Muscle of leg (tissue), 11 donors: Measurements from ENCODE around the gene ENTPD2. TPM values are rescaled to one million over a fixed set of nuclear protein-coding genes. Genes with fewer than 3 reads are reported as not detected.
"Not testable (repeated sequence)": the region's sequence is repeated elsewhere in the genome, so short reads cannot be mapped to it uniquely, and the experiment has no call there.

Source experiments
- DNase-seq: peaks from one replicate; pipeline ENCODE4 v3.0.0; 2013
- H3K27ac ChIP-seq: one replicate; pipeline ENCODE4 v1.5.1; 2013; ENCODE audit warnings: mild to moderate bottlenecking, low read length, control low read depth
- H3K27me3 ChIP-seq: one replicate; pipeline ENCODE4 v1.6.1; 2013; ENCODE audit warnings: low read length; ENCODE audit not compliant: control insufficient read depth, insufficient read depth
- H3K36me3 ChIP-seq: one replicate; pipeline ENCODE4 v1.6.1; 2013; ENCODE audit warnings: low read length; ENCODE audit not compliant: control insufficient read depth, insufficient read depth
- H3K4me1 ChIP-seq: one replicate; pipeline ENCODE4 v1.6.1; 2013; ENCODE audit warnings: low read length; ENCODE audit not compliant: control insufficient read depth, insufficient read depth
- H3K4me3 ChIP-seq: one replicate; pipeline ENCODE4 v1.5.1; 2013; ENCODE audit warnings: low read length, control low read depth
- H3K9me3 ChIP-seq: replicated peaks from 2 replicates; pipeline ENCODE4 v1.6.1; 2013; ENCODE audit warnings: low read depth, low read length; ENCODE audit not compliant: control insufficient read depth
- WGBS: methylation state at CpG from one replicate; pipeline ENCODE4 v1.1.5; 2013; ENCODE audit warnings: missing lambda C conversion rate; ENCODE audit not compliant: insufficient coverage; 5-methylcytosine and 5-hydroxymethylcytosine counted together
- polyA plus RNA-seq, 8 donors: library from polyadenylated mRNA; unstranded; fragments of 120-200 nt; gene quantifications; one replicate each; pipeline versions ENCODE4 v1.2.1 to v1.2.3, GENCODE V29; 2013; ENCODE audit warnings: inconsistent platforms in 1 of 8, low replicate concordance in 1 of 8; ENCODE audit not compliant: insufficient read length in 8 of 8, insufficient read depth in 1 of 8
- total RNA-seq: library from RNA; stranded (reverse); fragments of 120-200 nt; gene quantifications from one replicate; pipeline ENCODE4 v1.2.4, GENCODE V29; 2013

ENTPD2 gene
- total and polyA plus RNA-seq, 9 donors = 3.7 to 20.6 (median 13.0) TPM

DNA sequence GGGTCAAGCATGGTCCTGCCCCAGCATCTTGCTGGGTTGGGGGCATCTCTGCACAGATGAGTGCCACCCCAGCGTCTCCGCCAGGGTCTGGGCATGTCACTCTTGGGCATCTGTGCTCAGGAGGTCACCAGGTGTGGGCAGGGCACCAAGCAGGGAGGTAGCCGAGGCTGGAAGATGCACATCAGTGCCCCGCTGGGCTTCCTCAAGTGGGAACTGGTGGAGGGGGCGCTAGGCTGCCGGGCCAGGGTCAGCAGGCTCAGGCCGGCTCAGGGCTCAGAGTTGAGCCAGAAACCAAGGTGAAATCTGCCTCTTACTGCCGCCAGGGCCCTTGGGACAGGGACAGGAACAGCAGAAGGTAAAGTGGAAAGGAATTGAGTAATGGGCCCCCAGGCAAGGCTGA lies 17.9 kb downstream of the ENTPD2 start:
- no peak overlapping the region for H3K4me3 ChIP-seq
- 67% methylated on average over 8 of the region's 8 CpGs for WGBS
- H3K27me3 ChIP-seq = peaks cover 3% of the 10 kb centered on the region
- no peak overlapping the region for H3K27ac ChIP-seq
- H3K9me3 ChIP-seq = no peaks in the 10 kb centered on the region
- DNase-seq = no peak
- peaks cover 22% of the 10 kb centered on the region for H3K4me1 ChIP-seq
- peaks cover 14% of the 10 kb centered on the region for H3K36me3 ChIP-seq

- peaks cover 3% of the 10 kb centered on the region for H3K27me3 ChIP-seq
These were observed 18.4 kb downstream of the ENTPD2 start for GRCh38 chr9:137035507-137035834.

DNA sequence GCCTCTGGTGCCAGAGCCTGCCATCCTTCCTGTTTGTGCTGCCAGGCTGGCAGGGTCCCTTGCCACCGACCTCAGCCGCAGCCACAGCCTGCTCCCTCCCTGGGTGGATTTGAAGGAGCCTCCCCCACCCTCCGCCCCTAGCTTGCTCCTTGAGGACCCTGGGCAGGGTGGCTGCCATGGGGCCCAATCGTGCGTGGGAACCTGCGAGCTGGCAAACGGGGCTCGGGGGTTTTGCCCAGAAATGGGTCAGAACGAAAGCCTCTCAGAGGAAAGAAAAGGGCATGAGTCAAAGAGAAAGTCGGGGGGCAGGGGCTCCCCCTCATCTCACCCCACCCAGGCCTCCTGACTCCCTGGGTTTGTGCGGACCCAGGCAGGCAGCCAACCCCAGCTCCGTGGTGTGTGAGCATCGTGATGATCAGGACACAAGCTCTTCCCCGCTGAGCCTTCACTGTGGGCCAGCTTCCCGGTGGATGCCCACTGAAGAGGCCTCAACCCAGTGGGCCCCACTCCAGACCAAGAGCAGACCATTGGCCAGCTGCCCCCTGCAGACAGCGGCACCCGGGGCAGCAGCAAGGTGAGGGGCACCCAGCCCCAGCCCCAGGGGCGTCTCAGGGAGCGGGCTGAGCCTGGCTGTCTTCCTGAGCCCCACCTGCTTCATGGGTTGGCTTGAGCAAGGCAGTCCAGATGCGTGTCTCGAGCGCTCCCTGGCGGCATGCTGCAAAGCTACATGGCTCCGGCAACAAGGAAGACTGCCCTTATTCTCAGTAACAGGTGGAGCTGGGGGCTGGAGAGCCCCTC lies 19.0 kb downstream of the ENTPD2 start:
- H3K9me3 ChIP-seq = no peaks in the 10 kb centered on the region
- H3K4me1 ChIP-seq = peaks cover 26% of the 10 kb centered on the region
- 16% methylated on average over 22 of the region's 24 CpGs for WGBS
- DNase-seq = peak; percentile 90
- no peak overlapping the region for H3K4me3 ChIP-seq
- peaks cover 3% of the 10 kb centered on the region for H3K27me3 ChIP-seq
- H3K36me3 ChIP-seq = peaks cover 10% of the 10 kb centered on the region
- H3K27ac ChIP-seq = no peak overlapping the region

More at GRCh38 chr9:137035507-137035834, 18.4 kb downstream of the ENTPD2 start:
- H3K27ac ChIP-seq = no peak overlapping the region
- H3K4me1 ChIP-seq = peaks cover 26% of the 10 kb centered on the region
- H3K4me3 ChIP-seq = no peak overlapping the region
- WGBS = 14% methylated on average over 3 of the region's 9 CpGs
- H3K36me3 ChIP-seq = peaks cover 11% of the 10 kb centered on the region
- DNase-seq = no peak
- no peaks in the 10 kb centered on the region for H3K9me3 ChIP-seq

GRCh38 chr9:137034039-137034708 lies 19.7 kb downstream of the ENTPD2 start:
- no peak overlapping the region for H3K27ac ChIP-seq
- H3K36me3 ChIP-seq = peaks cover 7% of the 10 kb centered on the region
- peaks cover 5% of the 10 kb centered on the region for H3K27me3 ChIP-seq
- peaks cover 29% of the 10 kb centered on the region for H3K4me1 ChIP-seq
- H3K9me3 ChIP-seq = no peaks in the 10 kb centered on the region
- H3K4me3 ChIP-seq = no peak overlapping the region
- 47% methylated on average over 9 of the region's 15 CpGs for WGBS
- DNase-seq = no peak

GRCh38 chr9:137033481-137033880 lies 20.4 kb downstream of the ENTPD2 start:
- not testable (repeated sequence) for H3K27ac ChIP-seq, H3K36me3 ChIP-seq, H3K4me3 ChIP-seq, H3K27me3 ChIP-seq, H3K9me3 ChIP-seq, DNase-seq
- 40% methylated on average over 1 of the region's 5 CpGs for WGBS
- peaks cover 36% of the 10 kb centered on the region for H3K4me1 ChIP-seq

DNA sequence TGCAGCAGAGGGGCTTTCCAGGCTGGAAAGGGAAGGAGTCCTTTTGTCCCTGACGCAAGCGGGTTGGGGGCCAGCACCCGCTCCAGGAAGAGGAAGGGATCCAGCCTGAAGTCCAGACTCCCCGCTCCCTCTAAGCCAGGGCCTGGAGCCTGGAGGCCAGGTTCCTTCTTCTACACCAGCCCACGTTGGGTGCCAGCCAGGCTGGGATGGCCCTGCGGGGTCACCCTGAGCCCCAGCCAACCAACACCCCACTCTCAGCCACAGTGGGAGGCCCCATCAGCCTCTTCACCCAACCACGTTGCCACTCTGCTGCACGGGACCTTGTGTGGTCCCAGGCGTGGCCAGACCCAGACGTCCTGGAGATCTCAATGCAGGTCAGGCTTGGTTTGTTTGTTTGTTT lies 21.0 kb downstream of the ENTPD2 start:
- Histone ChIP-seq H3K4me3 (no peak overlapping the region), H3K27ac (no peak overlapping the region), H3K36me3 (no peaks in the 10 kb centered on the region), H3K4me1 (peaks cover 38% of the 10 kb centered on the region), H3K27me3 (peaks cover 8% of the 10 kb centered on the region), H3K9me3 (no peaks in the 10 kb centered on the region)
- 50% methylated on average over 4 of the region's 10 CpGs for WGBS
- DNase-seq = no peak

GRCh38 chr9:137031904-137032640 lies 21.8 kb downstream of the ENTPD2 start, which contains the start of gene FUT7:
TSS of gene FUT7 (minus strand) at chr9:137032088. CDS start at chr9:137031991, 97 bp downstream.
- Histone ChIP-seq H3K4me3 (no peak within 1 kb of the TSS), H3K9me3 (no peaks in the 10 kb centered on the region), H3K4me1 (peaks cover 43% of the 10 kb centered on the region), H3K27ac (no peak within 1 kb of the TSS), H3K36me3 (no peaks in the 10 kb centered on the region), H3K27me3 (peaks cover 8% of the 10 kb centered on the region)
- 50% methylated on average over 12 of the region's 16 CpGs for WGBS
- DNase-seq = no peak

- Histone ChIP-seq H3K27me3 (peaks cover 8% of the 10 kb centered on the region), H3K4me3 (no peak overlapping the region), H3K9me3 (no peaks in the 10 kb centered on the region), H3K4me1 (peaks cover 54% of the 10 kb centered on the region), H3K27ac (no peak overlapping the region), H3K36me3 (no peaks in the 10 kb centered on the region)
- 85% methylated on average over 59 of the region's 65 CpGs for WGBS
- no peak for DNase-seq
These were observed 23.0 kb downstream of the ENTPD2 start for GRCh38 chr9:137030538-137031527.

DNA sequence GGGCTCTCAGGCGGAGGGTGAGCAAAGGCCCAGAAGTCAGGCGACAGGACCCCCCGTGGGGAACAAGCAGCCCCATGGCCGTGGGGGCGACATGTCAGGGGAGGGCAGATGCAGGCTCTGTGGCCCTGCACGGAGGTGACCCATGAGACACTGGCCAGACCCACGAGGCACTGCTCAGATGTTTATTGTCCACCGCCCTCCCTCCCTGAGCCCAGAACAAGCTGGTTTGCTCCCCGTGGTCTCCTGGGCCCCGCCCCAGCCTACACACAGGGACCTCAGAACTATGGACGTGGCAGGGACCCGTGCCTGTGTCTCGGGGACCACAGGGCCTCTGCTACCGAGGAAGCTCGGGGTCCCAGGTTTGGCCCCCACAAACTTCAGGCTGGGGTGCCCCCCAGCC lies 23.9 kb downstream of the ENTPD2 start:
- no peak for DNase-seq

More for the DNA sequence above, 23.9 kb downstream of the ENTPD2 start:
- Histone ChIP-seq H3K4me3 (no peak overlapping the region), H3K36me3 (no peaks in the 10 kb centered on the region), H3K27ac (no peak overlapping the region), H3K27me3 (peaks cover 8% of the 10 kb centered on the region), H3K4me1 (peaks cover 55% of the 10 kb centered on the region), H3K9me3 (no peaks in the 10 kb centered on the region)
- WGBS = 74% methylated on average over 14 of the region's 15 CpGs
